Upper lobe of left lung (tissue), 6 donors: ENCODE measurements around the gene HSF4. TPM values are rescaled to one million over a fixed set of nuclear protein-coding genes. Genes with fewer than 3 reads are reported as not detected.

ENCODE experiments used
- ATAC-seq, 2 donors: fragments of 200-7000 bp; cut with Tn5 transposase; one replicate each; pipeline ENCODE4 v1.9.1; 2022; ENCODE audit warnings: mild to moderate bottlenecking in 2 of 2, moderate library complexity in 2 of 2; ENCODE audit not compliant: low FRiP score in 2 of 2
- DNase-seq, 2 donors: peaks; one replicate each; pipeline ENCODE4 v3.0.0-alpha.2; 2019 to 2020
- H3K27ac ChIP-seq, 4 donors: fragments of 200-600 bp; sonication (generic); one replicate each; pipeline ENCODE4 v1.5.1; 2016 to 2019
- H3K27me3 ChIP-seq, 4 donors: fragments of 200-600 bp; sonication (generic); one replicate each; pipeline ENCODE4 v1.5.1; 2017 to 2019
- H3K36me3 ChIP-seq, 4 donors: fragments of 200-600 bp; sonication (generic); one replicate each; pipeline ENCODE4 v1.5.1; 2016 to 2019
- H3K4me1 ChIP-seq, 4 donors: fragments of 200-600 bp; sonication (generic); one replicate each; pipeline ENCODE4 v1.5.1; 2018 to 2019
- H3K4me3 ChIP-seq, 4 donors: fragments of 200-600 bp; sonication (generic); one replicate each; pipeline ENCODE4 v1.5.1; 2017 to 2019; ENCODE audit warnings: mild to moderate bottlenecking in 2 of 4, moderate library complexity in 1 of 4
- H3K9me3 ChIP-seq, 4 donors: fragments of 200-600 bp; sonication (generic); one replicate each; pipeline ENCODE4 v1.5.1; 2018 to 2019
- EP300 ChIP-seq, 4 donors: sonication (generic); formaldehyde crosslinking; IDR thresholded peaks; one replicate each; pipeline ENCODE4 v1.5.1; 2017; ENCODE audit warnings: antibody characterized with exemption in 4 of 4, control low read depth in 2 of 4
- POLR2A ChIP-seq, 4 donors: fragments of 450-650 bp; IDR thresholded peaks; one replicate each; pipeline ENCODE4 v1.5.1; 2016 to 2017; ENCODE audit warnings: antibody characterized with exemption in 4 of 4, mild to moderate bottlenecking in 2 of 4
- POLR2AphosphoS5 ChIP-seq, 2 donors: sonication (generic); formaldehyde crosslinking; IDR thresholded peaks; one replicate each; pipeline ENCODE4 v1.5.1; 2017; ENCODE audit warnings: antibody characterized with exemption in 2 of 2
- WGBS, 2 donors: methylation state at CpG; one replicate each; pipeline ENCODE4 v1.1.5; 2017 to 2018; 5-methylcytosine and 5-hydroxymethylcytosine counted together
- total RNA-seq, 6 donors: library from RNA; depleted of rRNA in 4 of 6; stranded (reverse); fragments of >200 nt in 4 of 6; gene quantifications; one replicate each; pipeline versions ENCODE4 v1.1.0 to v1.2.1, GENCODE V29; 2016 to 2021
- TF ChIP-seq, protein P1 (sequence below), 6 experiments: fragments of 450-650 bp in 4 of 6; fragments of 200-600 bp in 2 of 6; sonication (generic) in 2 of 6; IDR thresholded peaks; one replicate each; pipeline ENCODE4 v1.5.1; 2016 to 2019; ENCODE audit warnings: antibody characterized with exemption in 6 of 6
- donor health status: DM: no; HTN: no; CAD: no; lungs with moderate emphysema.
- donor health status: DM: no; HTN: yes; CAD: no; lungs with severe emphysema.

HSF4 gene
- total RNA-seq, 6 donors from 2014 or later, result 33.4 to 784 (median 70.1) TPM

DNA sequence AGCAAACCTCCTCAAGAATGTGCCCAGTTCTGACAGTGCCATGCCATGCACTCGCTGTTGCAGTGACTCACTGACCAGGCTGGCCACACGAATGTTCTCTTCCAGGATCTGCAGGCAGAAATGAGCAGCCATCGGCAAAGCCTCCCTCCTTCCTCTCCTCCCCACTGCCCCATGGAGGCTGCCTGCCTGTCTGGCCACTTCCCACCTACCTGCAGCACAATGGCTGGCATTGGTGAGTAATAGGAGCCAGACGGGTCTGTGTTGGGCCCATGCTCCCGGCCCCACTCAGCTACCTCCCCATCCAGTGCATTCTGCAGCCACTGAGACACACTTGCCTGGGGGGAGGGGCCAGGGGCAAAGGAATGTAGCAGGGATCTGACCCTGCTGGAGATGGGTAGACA is 22.0 kb downstream of the HSF4 start:
- no peaks in the 10 kb centered on the region for H3K36me3 ChIP-seq
- peaks cover 32 to 53% (median 39%) of the 10 kb centered on the region in 4 donors for H3K4me1 ChIP-seq
- H3K27ac ChIP-seq, result no peak overlapping the region
- no peaks in the 10 kb centered on the region for H3K27me3 ChIP-seq
- H3K9me3 ChIP-seq, result no peaks in the 10 kb centered on the region
- DNase-seq (no peak), ATAC-seq (no peak)
- TF ChIP-seq EP300 (IDR thresholded peaks at IDR 0.05) (no peak), POLR2AphosphoS5 (IDR thresholded peaks at IDR 0.05) (no peak), POLR2A (IDR thresholded peaks at IDR 0.05) (no peak)
- TF ChIP-seq, protein P1, sequence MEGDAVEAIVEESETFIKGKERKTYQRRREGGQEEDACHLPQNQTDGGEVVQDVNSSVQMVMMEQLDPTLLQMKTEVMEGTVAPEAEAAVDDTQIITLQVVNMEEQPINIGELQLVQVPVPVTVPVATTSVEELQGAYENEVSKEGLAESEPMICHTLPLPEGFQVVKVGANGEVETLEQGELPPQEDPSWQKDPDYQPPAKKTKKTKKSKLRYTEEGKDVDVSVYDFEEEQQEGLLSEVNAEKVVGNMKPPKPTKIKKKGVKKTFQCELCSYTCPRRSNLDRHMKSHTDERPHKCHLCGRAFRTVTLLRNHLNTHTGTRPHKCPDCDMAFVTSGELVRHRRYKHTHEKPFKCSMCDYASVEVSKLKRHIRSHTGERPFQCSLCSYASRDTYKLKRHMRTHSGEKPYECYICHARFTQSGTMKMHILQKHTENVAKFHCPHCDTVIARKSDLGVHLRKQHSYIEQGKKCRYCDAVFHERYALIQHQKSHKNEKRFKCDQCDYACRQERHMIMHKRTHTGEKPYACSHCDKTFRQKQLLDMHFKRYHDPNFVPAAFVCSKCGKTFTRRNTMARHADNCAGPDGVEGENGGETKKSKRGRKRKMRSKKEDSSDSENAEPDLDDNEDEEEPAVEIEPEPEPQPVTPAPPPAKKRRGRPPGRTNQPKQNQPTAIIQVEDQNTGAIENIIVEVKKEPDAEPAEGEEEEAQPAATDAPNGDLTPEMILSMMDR (IDR thresholded peaks at IDR 0.05), result no peak
- H3K4me3 ChIP-seq, result no peak overlapping the region
- 48 to 86% methylated on average over 4 to 5 of the region's 5 CpGs for WGBS, 2 donors

DNA sequence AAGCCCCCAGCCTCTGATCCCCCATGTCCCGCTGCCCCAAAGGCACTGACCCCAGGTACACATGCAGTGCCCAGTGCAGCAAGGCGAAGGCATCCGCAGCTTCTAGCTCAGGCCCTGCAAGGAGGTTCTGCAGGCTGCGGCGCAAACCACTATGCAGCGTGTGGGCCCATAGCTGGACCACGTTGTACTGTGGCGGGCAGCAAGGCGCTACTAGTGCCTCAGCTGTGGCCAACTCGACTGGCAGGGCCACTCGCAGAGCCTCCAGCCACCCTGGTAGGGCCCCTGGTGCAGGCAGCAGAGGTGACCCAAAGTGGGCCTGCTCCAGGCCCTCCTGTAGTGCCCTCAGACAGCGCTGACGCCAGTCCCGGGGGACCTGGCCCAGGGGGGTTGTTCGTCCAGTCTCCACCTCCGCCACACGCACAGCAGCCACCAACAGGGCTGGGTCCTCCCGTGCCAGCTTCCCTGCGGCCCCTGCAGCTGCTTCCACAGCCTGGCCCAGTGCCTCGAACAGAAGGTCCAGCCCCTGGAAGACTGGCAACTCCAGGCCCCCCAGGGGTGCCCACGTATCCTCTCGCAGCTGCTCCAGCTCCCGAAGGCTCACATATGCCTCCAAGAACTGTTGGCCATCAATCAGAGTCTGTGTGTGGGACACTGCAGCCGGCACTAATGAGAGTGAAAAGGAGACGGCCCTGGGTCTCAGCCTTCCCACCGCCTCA is 22.8 kb downstream of the HSF4 start:
- H3K36me3 ChIP-seq, result no peaks in the 10 kb centered on the region
- no peaks in the 10 kb centered on the region for H3K27me3 ChIP-seq
- no peak overlapping the region for H3K4me3 ChIP-seq
- TF ChIP-seq POLR2A (IDR thresholded peaks at IDR 0.05), result no peak
- TF ChIP-seq EP300 (IDR thresholded peaks at IDR 0.05), result no peak
- TF ChIP-seq POLR2AphosphoS5 (IDR thresholded peaks at IDR 0.05), result no peak
- TF ChIP-seq, protein P1 (IDR thresholded peaks at IDR 0.05), result no peak
- H3K4me1 ChIP-seq, result peaks cover 34 to 53% (median 41%) of the 10 kb centered on the region in 4 donors
- peak in 1 of 2 donors; percentile 77 for DNase-seq
- 87 to 93% methylated on average over 6 to 24 of the region's 26 CpGs for WGBS, 2 donors
- no peak for ATAC-seq
- no peaks in the 10 kb centered on the region for H3K9me3 ChIP-seq
- no peak overlapping the region for H3K27ac ChIP-seq

DNA sequence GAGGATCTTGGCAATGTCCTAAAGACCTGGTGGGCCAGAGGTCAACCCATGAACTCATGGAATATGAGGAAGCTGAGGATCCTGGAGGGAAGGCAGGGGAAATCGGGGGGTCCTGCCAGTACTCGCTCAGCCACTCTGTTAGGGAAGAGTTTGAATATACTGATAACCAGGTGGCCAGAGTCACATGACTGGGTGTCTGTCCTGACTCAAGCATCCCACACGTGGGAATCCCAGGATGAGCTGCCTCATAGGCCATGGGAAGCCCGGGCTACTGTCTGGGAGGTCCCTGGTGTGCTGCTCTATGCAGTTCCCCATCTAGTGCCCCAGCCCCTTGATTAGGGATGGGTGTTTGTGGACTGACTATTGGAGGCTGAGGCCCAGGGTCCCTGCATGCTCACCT is 23.8 kb downstream of the HSF4 start:
- H3K36me3 ChIP-seq, result peaks cover 0 to 4% (median under 1%) of the 10 kb centered on the region in 4 donors
- 83 to 89% methylated on average over 3 to 4 of the region's 4 CpGs for WGBS, 2 donors
- no peak for ATAC-seq
- no peaks in the 10 kb centered on the region for H3K27me3 ChIP-seq
- no peak overlapping the region for H3K4me3 ChIP-seq
- H3K4me1 ChIP-seq, result peaks cover 33 to 54% (median 42%) of the 10 kb centered on the region in 4 donors
- DNase-seq, result no peak
- no peak overlapping the region for H3K27ac ChIP-seq
- no peaks in the 10 kb centered on the region for H3K9me3 ChIP-seq
- TF ChIP-seq POLR2A (IDR thresholded peaks at IDR 0.05) (no peak), EP300 (IDR thresholded peaks at IDR 0.05) (no peak), POLR2AphosphoS5 (IDR thresholded peaks at IDR 0.05) (no peak)
- TF ChIP-seq, protein P1 (IDR thresholded peaks at IDR 0.05), result no peak

DNA sequence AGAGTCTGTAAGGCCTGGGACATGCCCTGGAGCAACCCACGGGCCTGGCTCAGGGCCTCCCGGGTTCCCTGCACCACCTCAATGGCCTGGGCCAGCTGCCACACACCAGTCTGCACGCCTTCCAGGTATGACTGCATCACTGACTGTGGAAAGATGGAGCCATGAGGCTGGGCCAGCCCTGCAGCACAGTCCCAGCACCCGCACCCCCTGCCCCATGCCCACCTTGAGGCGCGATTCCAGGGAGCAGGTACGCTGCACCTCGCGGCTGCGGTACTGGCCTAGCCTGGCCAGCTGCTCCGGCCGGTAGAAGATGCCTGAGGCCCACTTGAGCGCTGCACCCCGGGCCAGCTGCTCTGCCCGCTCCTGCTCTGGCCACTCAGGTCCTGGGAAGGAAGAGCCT is 24.3 kb downstream of the HSF4 start:
- H3K4me3 ChIP-seq, result peak overlapping the region in 1 of 4 donors; percentile 46

More for the DNA sequence above, 24.3 kb downstream of the HSF4 start:
- H3K27me3 ChIP-seq, result no peaks in the 10 kb centered on the region
- no peaks in the 10 kb centered on the region for H3K9me3 ChIP-seq
- DNase-seq (peak in 1 of 2 donors; percentile 78), ATAC-seq (no peak)
- TF ChIP-seq POLR2A (IDR thresholded peaks at IDR 0.05) (no peak), EP300 (IDR thresholded peaks at IDR 0.05) (no peak), POLR2AphosphoS5 (IDR thresholded peaks at IDR 0.05) (no peak)
- TF ChIP-seq, protein P1 (IDR thresholded peaks at IDR 0.05), result no peak
- H3K4me1 ChIP-seq, result peaks cover 37 to 57% (median 45%) of the 10 kb centered on the region in 4 donors
- H3K27ac ChIP-seq, result peak overlapping the region in 2 of 4 donors; percentile 54 to 62
- 81 to 89% methylated on average over 9 to 15 of the region's 15 CpGs for WGBS, 2 donors
- peaks cover 0 to 8% (median 3%) of the 10 kb centered on the region in 4 donors for H3K36me3 ChIP-seq
